Measurements from ENCODE around the gene SYCE1.

SYCE1 gene

DNA sequence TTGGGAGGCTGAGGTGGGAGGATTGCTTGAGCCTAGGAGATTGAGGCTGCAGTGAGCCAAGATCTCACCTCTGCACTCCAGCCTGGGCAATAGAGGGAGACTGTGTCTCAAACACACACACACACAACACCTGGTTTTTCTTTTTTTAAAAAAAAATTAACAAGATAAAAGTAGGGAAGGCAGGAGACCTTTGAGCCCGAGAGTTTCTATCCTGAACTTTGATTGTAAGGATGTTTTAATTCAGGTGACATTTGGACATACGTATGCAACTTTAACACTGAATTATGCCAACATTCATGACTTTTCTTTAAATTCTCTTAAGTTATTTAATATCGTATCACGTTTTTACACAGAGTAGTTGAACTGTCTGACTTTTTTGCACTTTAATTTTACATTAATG lies 49.9 kb downstream of the SYCE1 start:
- DNase-seq (ENCODE audit: low read depth in 2 of 2), result no peak

DNA sequence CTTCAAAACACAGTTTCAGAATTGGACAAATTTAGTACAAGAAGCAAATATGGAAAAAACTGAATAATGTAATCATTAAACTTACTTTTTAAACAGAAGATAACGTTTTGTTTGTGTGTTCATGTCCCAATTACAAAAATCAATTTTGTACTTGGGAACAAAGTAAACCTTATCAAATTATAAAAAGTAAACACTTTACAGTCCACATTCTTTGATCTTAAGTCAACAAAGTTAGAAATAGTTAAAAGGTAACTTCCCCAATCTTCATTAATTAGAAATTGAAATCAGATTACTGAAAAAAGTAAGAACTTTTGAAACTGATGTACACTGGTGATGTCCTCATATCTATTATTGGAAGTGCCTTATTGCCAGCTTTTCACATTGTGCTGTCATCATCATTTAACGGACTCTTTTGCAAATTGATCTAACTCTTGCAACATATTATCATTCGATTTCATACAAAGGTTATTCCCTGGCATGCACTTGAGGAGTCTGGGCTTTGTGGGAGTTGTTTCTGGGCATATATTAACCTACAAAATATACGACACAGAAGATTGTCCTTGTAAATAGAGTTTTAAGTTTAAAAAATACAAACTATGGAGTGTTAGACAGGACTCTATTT lies 53.4 kb downstream of the SYCE1 start:
- DNase-seq (ENCODE audit: low read depth in 2 of 2), result no peak

DNA sequence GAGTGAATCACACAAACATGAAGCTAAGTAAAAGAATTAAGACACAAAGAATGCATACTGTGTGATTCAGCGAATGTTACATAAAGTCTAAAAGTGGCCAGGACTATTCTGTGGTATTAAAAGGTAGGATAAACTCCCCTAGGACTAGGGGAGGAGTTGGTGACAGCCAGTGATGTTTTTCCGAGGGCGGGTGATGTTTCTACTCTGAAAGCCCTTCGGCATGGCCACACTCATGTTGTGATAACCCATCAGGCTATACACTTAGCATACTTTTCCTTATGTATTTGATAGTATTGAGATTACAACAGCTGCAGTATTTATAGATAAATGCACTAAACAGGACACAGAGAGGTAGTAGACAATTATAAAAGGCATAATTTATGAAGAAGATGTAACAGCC lies 54.0 kb downstream of the SYCE1 start:
- DNase-seq (ENCODE audit: low read depth in 2 of 2), result no peak

DNA sequence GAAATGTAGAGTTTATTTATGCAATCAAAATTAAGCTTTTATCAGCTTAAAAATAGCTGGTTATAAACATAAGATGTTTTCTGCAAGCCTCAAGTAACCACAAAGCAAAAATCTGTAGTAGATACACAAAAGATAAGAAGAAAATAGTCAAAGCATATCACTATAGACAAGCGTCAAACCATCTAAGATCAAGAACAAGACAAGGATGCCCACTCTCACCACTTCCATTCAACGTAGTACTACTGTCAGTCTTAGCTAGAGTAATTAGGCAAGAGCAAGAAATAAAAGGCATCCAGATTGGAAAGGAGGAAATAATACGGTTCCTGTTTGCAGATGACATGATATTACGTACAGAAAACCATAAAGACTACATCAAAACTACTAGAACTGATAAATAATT lies 55.7 kb downstream of the SYCE1 start:
- DNase-seq (ENCODE audit: low read depth in 2 of 2), result no peak
